HepG2 (cell line): Measurements from ENCODE around the gene MRPS34. TPM values are rescaled to one million over a fixed set of nuclear protein-coding genes. Genes with fewer than 3 reads are reported as not detected.

Experiments
- ATAC-seq: fragments of 200-7000 bp; cut with Tn5 transposase; 3 replicates; pipeline ENCODE4 v1.9.1; 2020; ENCODE audit warnings: mild to moderate bottlenecking, moderate library complexity
- BruUV-seq: library from RNA; stranded (reverse); fragments of 400-500 nt; replicated peaks from 2 replicates; lab custom pipeline; 2021; lab: Mats Ljungman, UMichigan
- CTCF ChIA-PET: fragments of 300-600 bp; formaldehyde crosslinking; extraction: SDS; loops from one replicate; lab custom pipeline; 2021; ENCODE audit warnings: low total read pairs, inconsistent platforms, low intra/inter-chr PET ratio; lab: Yijun Ruan, JAX
- POLR2A ChIA-PET: fragments of 350-600 bp; sonication (Branson Sonifier 250); formaldehyde crosslinking; loops from one replicate; lab custom pipeline; 2020; ENCODE audit warnings: antibody characterized with exemption, inconsistent platforms; lab: Yijun Ruan, JAX
- DNase-seq: peaks from one replicate; pipeline ENCODE4 v3.0.0-alpha.2; 2015; ENCODE audit warnings: low spot score
- FAIRE-seq: peaks from 3 replicates; lab custom pipeline; 2011; peaks lifted over from hg19 to GRCh38; lab: Jason Lieb, UNC
- H2AFZ ChIP-seq: one replicate; pipeline ENCODE4 v1.6.1; 2011; ENCODE audit warnings: low read length, inconsistent platforms
- H3K27ac ChIP-seq: fragments of 300-600 bp; 3 replicates; pipeline ENCODE4 v1.8.0; 2011; ENCODE audit warnings: mixed run types, mild to moderate bottlenecking, mixed read lengths, low read length, inconsistent platforms; ENCODE audit not compliant: insufficient read depth; ENCODE audit errors: extremely low read length
- H3K27me3 ChIP-seq, 2 experiments: fragments of 200-600 bp in 1 of 2; 2 replicates in 1 of 2; 3 replicates in 1 of 2; pipeline versions ENCODE4 v1.6.0 to v1.8.0; 2011; ENCODE audit warnings: low read length in 2 of 2, mild to moderate bottlenecking in 2 of 2, moderate library complexity in 2 of 2, inconsistent platforms in 1 of 2; ENCODE audit not compliant: insufficient read depth in 2 of 2, control insufficient read depth in 1 of 2
- H3K36me3 ChIP-seq, 2 experiments: fragments of 200-600 bp in 1 of 2; replicated peaks in 1 of 2; 2 replicates in 1 of 2; 3 replicates in 1 of 2; pipeline versions ENCODE4 v1.5.1 to v1.8.0; 2011; ENCODE audit warnings: low read length in 2 of 2, inconsistent platforms in 1 of 2; ENCODE audit not compliant: insufficient read depth in 2 of 2, control insufficient read depth in 1 of 2
- H3K4me1 ChIP-seq: 2 replicates; pipeline ENCODE4 v1.5.1; 2012; ENCODE audit warnings: low read length, inconsistent platforms; ENCODE audit not compliant: insufficient read depth
- H3K4me2 ChIP-seq: 2 replicates; pipeline ENCODE4 v1.6.0; 2011; ENCODE audit warnings: low read depth, low read length, inconsistent platforms
- H3K4me3 ChIP-seq, 3 experiments: fragments of 200-600 bp in 1 of 3; sonication (generic), shearing (Covaris generic) in 1 of 3; replicated peaks in 1 of 3; 2 replicates each; pipeline ENCODE4 v1.5.1; 2011 to 2016; ENCODE audit warnings: low read length in 3 of 3, inconsistent platforms in 2 of 3, low read depth in 2 of 3, mild to moderate bottlenecking in 2 of 3, control low read depth in 1 of 3, mixed read lengths in 1 of 3; ENCODE audit not compliant: insufficient read depth in 1 of 3
- H3K79me2 ChIP-seq: one replicate; pipeline ENCODE4 v1.6.1; 2011; ENCODE audit warnings: low read length, inconsistent platforms; ENCODE audit not compliant: insufficient read depth
- H3K9ac ChIP-seq: 2 replicates; pipeline ENCODE4 v1.6.0; 2011; ENCODE audit warnings: mild to moderate bottlenecking, low read depth, low read length, inconsistent platforms; ENCODE audit not compliant: insufficient read depth
- H3K9me3 ChIP-seq: 2 replicates; pipeline ENCODE4 v1.5.1; 2012; ENCODE audit warnings: mild to moderate bottlenecking, low read length
- H4K20me1 ChIP-seq: 2 replicates; pipeline ENCODE4 v1.6.0; 2011; ENCODE audit warnings: inconsistent platforms, mild to moderate bottlenecking, low read length, moderate library complexity; ENCODE audit not compliant: insufficient read depth
- HOXA5 ChIP-seq: sonication (generic); formaldehyde crosslinking; IDR thresholded peaks from 2 replicates; pipeline ENCODE4 v1.4.0; 2020; ENCODE audit warnings: missing genetic modification reagents
- RBFOX2 ChIP-seq: fragments of 200-400 bp; formaldehyde crosslinking; IDR thresholded peaks from 2 replicates; pipeline ENCODE4 v1.6.1; 2017; ENCODE audit warnings: low read depth, mild to moderate bottlenecking, low read length
- SP140L ChIP-seq: sonication (generic); formaldehyde crosslinking; IDR thresholded peaks from 2 replicates; pipeline ENCODE4 v1.4.0; 2020; ENCODE audit warnings: missing genetic modification reagents, borderline replicate concordance
- ZNF326 ChIP-seq: sonication (generic); formaldehyde crosslinking; IDR thresholded peaks from 2 replicates; pipeline ENCODE4 v1.4.0; 2020; ENCODE audit warnings: missing genetic modification reagents, borderline replicate concordance
- WGBS: methylation state at CpG from one replicate; pipeline ENCODE4 v1.1.6; 2017; ENCODE audit warnings: low lambda C conversion rate; 5-methylcytosine and 5-hydroxymethylcytosine counted together
- in situ Hi-C: cut with HindIII; loops from 2 replicates; pipeline ENCODE4 v1.10.0; 2017; ENCODE audit warnings: low pct_unique_long_range_greater_than_20kb; ENCODE audit not compliant: extremely low pct_ligation_motif_present
- intact Hi-C: fragments of 100-400 bp; cut with micrococcal nuclease; formaldehyde crosslinking; loops from one replicate; pipeline ENCODE4 v1.10.0; 2022; ENCODE audit not compliant: unreplicated experiment
- polyA plus RNA-seq, 8 experiments: library from polyadenylated mRNA; depleted of rRNA in 3 of 8; stranded (reverse) in 7 of 8; unstranded in 1 of 8; fragments of >200 nt; fragmentation: Illumina TruSeq in 4 of 8; extraction: Trizol in 4 of 8; gene quantifications; 2 replicates each; pipeline versions ENCODE4 v1.2.1 to v1.2.3, GENCODE V29; 2011 to 2016; ENCODE audit warnings: low read depth in 4 of 8, missing spikeins in 1 of 8, mixed read lengths in 1 of 8; ENCODE audit not compliant: insufficient read depth in 1 of 8
- total RNA-seq, 5 experiments: library from RNA; depleted of rRNA; stranded (reverse); fragments of >200 nt; fragmentation: Illumina TruSeq; extraction: Trizol; gene quantifications; 2 replicates each; pipeline ENCODE4 v1.2.3, GENCODE V29; 2016; ENCODE audit warnings: low read depth in 1 of 5

The MRPS34 gene
- total and polyA plus RNA-seq, 2 of the 13 experiments (the other 11 are each of a cell fraction or from before 2014, with no cell fraction given): 63.5 to 131 TPM

GRCh38 chr16:1788708-1789100 lies 15.8 kb upstream of the MRPS34 start:
- no peaks in the 10 kb centered on the region for H3K9me3 ChIP-seq
- H2AFZ ChIP-seq: no peak overlapping the region
- in situ Hi-C loops (no loop called here), intact Hi-C loops (no loop called here)
- peaks cover 4 to 7% of the 10 kb centered on the region in 2 experiments; a peak in 3 of 5 replicates for H3K36me3 ChIP-seq
- peaks cover 21% of the 10 kb centered on the region for H3K79me2 ChIP-seq
- ChIA-PET CTCF (no interaction called here), POLR2A (no interaction called here)
- no peak overlapping the region for H3K4me2 ChIP-seq
- DNase-seq: no peak
- 91% methylated on average over 14 of the region's 19 CpGs for WGBS
- no peak overlapping the region for H3K27ac ChIP-seq
- no peak for FAIRE-seq
- no peaks in the 10 kb centered on the region for H3K27me3 ChIP-seq
- BruUV-seq: no TSS peak
- TF ChIP-seq ZNF326 (CRISPR knock-in tag) (no peak), RBFOX2 (0 out of 2 replicates have a peak, but pooled peaks have one; percentile 24)
- peaks cover 16% of the 10 kb centered on the region for H3K4me1 ChIP-seq
- peaks cover 4% of the 10 kb centered on the region; the same call in 1 of the 2 replicates for H4K20me1 ChIP-seq
- H3K4me3 ChIP-seq: no peak overlapping the region
- ATAC-seq: no peak
- H3K9ac ChIP-seq: no peak overlapping the region

- Histone ChIP-seq H3K27ac (no peak overlapping the region), H2AFZ (no peak overlapping the region), H3K27me3 (peaks cover 0 to 2% of the 10 kb centered on the region in 2 experiments; a peak in 1 of 5 replicates), H3K4me3 (no peak overlapping the region), H4K20me1 (peaks cover 4% of the 10 kb centered on the region; the same call in 1 of the 2 replicates), H3K9me3 (no peaks in the 10 kb centered on the region), H3K79me2 (peaks cover 25% of the 10 kb centered on the region), H3K36me3 (peaks cover 4 to 7% of the 10 kb centered on the region in 2 experiments; a peak in 3 of 5 replicates), H3K4me1 (peaks cover 11% of the 10 kb centered on the region), H3K9ac (no peak overlapping the region), H3K4me2 (no peak overlapping the region)
- ATAC-seq: no peak
- intact Hi-C loops: no loop called here
- peak; percentile 38; the same call in 1 of the 2 replicates for TF ChIP-seq RBFOX2
- no peak for TF ChIP-seq SP140L (CRISPR knock-in tag)
- TF ChIP-seq HOXA5 (CRISPR knock-in tag): no peak
- DNase-seq: no peak
- ChIA-PET CTCF (no interaction called here), POLR2A (no interaction called here)
- in situ Hi-C loops: no loop called here
- WGBS: 96% methylated on average over 14 of the region's 38 CpGs
- no TSS peak for BruUV-seq
- FAIRE-seq: no peak
Observed at GRCh38 chr16:1788095-1788707, 15.3 kb upstream of the MRPS34 start.
